Endothelial cell of umbilical vein (primary cell): Measurements from ENCODE around the gene STK38. TPM values are rescaled to one million over a fixed set of nuclear protein-coding genes. Genes with fewer than 3 reads are reported as not detected.

Experiments
- BruUV-seq: library from RNA; stranded (reverse); fragments of 400-500 nt; replicated peaks from 2 replicates; lab custom pipeline; 2021; lab: Mats Ljungman, UMichigan
- CTCF ChIA-PET: fragments of 300-600, 350-600 bp; sonication (Branson Sonifier 250); formaldehyde crosslinking; loops from one replicate; lab custom pipeline; 2021; ENCODE audit warnings: antibody characterized with exemption, inconsistent platforms; lab: Charles Lee
- POLR2A ChIA-PET: fragments of 300-600, 350-600 bp; sonication (Branson Sonifier 250); formaldehyde crosslinking; loops from one replicate; lab custom pipeline; 2021; ENCODE audit warnings: antibody characterized with exemption, inconsistent platforms; lab: Charles Lee
- DNase-seq: peaks from one replicate; pipeline ENCODE4 v3.0.0-alpha.2; 2011; ENCODE audit warnings: low read depth, low spot score
- FAIRE-seq: peaks from 2 replicates; lab custom pipeline; 2011; peaks lifted over from hg19 to GRCh38; lab: Jason Lieb, UNC
- H2AFZ ChIP-seq: 2 replicates; pipeline ENCODE4 v1.6.0; 2012; ENCODE audit warnings: low read depth, low read length, control low read depth, inconsistent platforms
- H3K27ac ChIP-seq: 2 replicates; pipeline ENCODE4 v1.5.1; 2011; ENCODE audit warnings: low read depth, mild to moderate bottlenecking, control low read depth, low read length, moderate library complexity; ENCODE audit not compliant: insufficient read depth
- H3K27me3 ChIP-seq, 2 experiments: 2 replicates each; pipeline versions ENCODE4 v1.6.0 to v1.6.1; 2011; ENCODE audit warnings: low read length in 2 of 2, mixed read lengths in 1 of 2; ENCODE audit not compliant: control insufficient read depth in 2 of 2, insufficient read depth in 2 of 2
- H3K36me3 ChIP-seq, 2 experiments: 2 replicates in 1 of 2; 3 replicates in 1 of 2; pipeline ENCODE4 v1.5.1; 2011; ENCODE audit warnings: low read length in 2 of 2, mild to moderate bottlenecking in 1 of 2, moderate library complexity in 1 of 2; ENCODE audit not compliant: control insufficient read depth in 2 of 2, insufficient read depth in 2 of 2; ENCODE audit errors: extremely low read depth in 1 of 2
- H3K4me1 ChIP-seq: 3 replicates; pipeline ENCODE4 v1.5.1; 2011; ENCODE audit warnings: mild to moderate bottlenecking, low read length; ENCODE audit not compliant: control insufficient read depth, insufficient read depth; ENCODE audit errors: extremely low read depth
- H3K4me2 ChIP-seq: 2 replicates; pipeline ENCODE4 v1.6.1; 2011; ENCODE audit warnings: low read length, control low read depth, mixed read lengths; ENCODE audit not compliant: insufficient read depth
- H3K4me3 ChIP-seq, 3 experiments: fragments of 200-600 bp in 1 of 3; sonication (generic), shearing (Covaris generic) in 1 of 3; replicated peaks in 1 of 3; 2 replicates each; pipeline ENCODE4 v1.5.1; 2011 to 2016; ENCODE audit warnings: control low read depth in 3 of 3, low read length in 3 of 3, mild to moderate bottlenecking in 2 of 3, inconsistent platforms in 1 of 3, low read depth in 1 of 3, moderate library complexity in 1 of 3; ENCODE audit not compliant: insufficient read depth in 1 of 3
- H3K79me2 ChIP-seq: 2 replicates; pipeline ENCODE4 v1.6.0; 2012; ENCODE audit warnings: low read length, inconsistent platforms; ENCODE audit not compliant: control insufficient read depth, insufficient read depth
- H3K9ac ChIP-seq: replicated peaks from 2 replicates; pipeline ENCODE3; 2011; ENCODE audit warnings: low read length, control low read depth; ENCODE audit not compliant: insufficient read depth; ENCODE audit errors: extremely low read depth
- H3K9me1 ChIP-seq: replicated peaks from 3 replicates; pipeline ENCODE4 v1.6.0; 2011; ENCODE audit warnings: mild to moderate bottlenecking, low read length; ENCODE audit not compliant: control insufficient read depth, insufficient read depth; ENCODE audit errors: extremely low read depth
- H3K9me3 ChIP-seq: replicated peaks from 2 replicates; pipeline ENCODE4 v1.5.1; 2012; ENCODE audit warnings: low read length, inconsistent platforms; ENCODE audit not compliant: control insufficient read depth, insufficient read depth
- H4K20me1 ChIP-seq: replicated peaks from 2 replicates; pipeline ENCODE3; 2011; ENCODE audit warnings: mild to moderate bottlenecking, low read length; ENCODE audit not compliant: control insufficient read depth, insufficient read depth; ENCODE audit errors: extremely low read depth
- CTCF ChIP-seq, 2 donors: IDR thresholded peaks; 1 replicate in 1 of 2; 2 replicates in 1 of 2; pipeline ENCODE4 v1.5.1; 2011; ENCODE audit warnings: low read length in 2 of 2, mild to moderate bottlenecking in 2 of 2, moderate library complexity in 2 of 2, control low read depth in 1 of 2, inconsistent platforms in 1 of 2, low read depth in 1 of 2; ENCODE audit not compliant: insufficient read depth in 1 of 2; ENCODE audit errors: extremely low read depth in 1 of 2
- EZH2 ChIP-seq: IDR thresholded peaks from 2 replicates; pipeline ENCODE4 v1.6.1; 2012; ENCODE audit warnings: borderline replicate concordance, low read depth, mild to moderate bottlenecking, moderate library complexity, low read length, inconsistent platforms; ENCODE audit not compliant: severe bottlenecking
- FOS ChIP-seq: IDR thresholded peaks from 2 replicates; pipeline ENCODE4 v1.6.1; 2011; ENCODE audit warnings: mild to moderate bottlenecking, low read length, moderate library complexity, borderline replicate concordance; ENCODE audit not compliant: insufficient read depth
- GATA2 ChIP-seq: IDR thresholded peaks from 2 replicates; pipeline ENCODE4 v1.7.0; 2011; ENCODE audit warnings: low read depth, mild to moderate bottlenecking, moderate library complexity, mixed read lengths, low read length; ENCODE audit not compliant: insufficient read length, insufficient read depth
- JUN ChIP-seq: IDR thresholded peaks from 2 replicates; pipeline ENCODE4 v1.6.1; 2011; ENCODE audit warnings: borderline replicate concordance, low read depth; ENCODE audit not compliant: insufficient read length, insufficient read depth
- MAX ChIP-seq: IDR thresholded peaks from 2 replicates; pipeline ENCODE4 v1.6.1; 2011; ENCODE audit not compliant: insufficient read depth, insufficient read length
- MYC ChIP-seq: IDR thresholded peaks from one replicate; pipeline ENCODE4 v1.6.1; 2011; ENCODE audit warnings: mild to moderate bottlenecking, low read depth, low read length
- POLR2AphosphoS5 ChIP-seq: IDR thresholded peaks from 2 replicates; pipeline ENCODE4 v1.6.1; 2012; ENCODE audit warnings: low read depth, mild to moderate bottlenecking, control low read depth, low read length, moderate library complexity; ENCODE audit not compliant: insufficient read depth
- dilution Hi-C: fragments of 300-500 bp; cut with MboI; formaldehyde crosslinking; loops from one replicate; pipeline ENCODE4 v1.15.0; 2019; ENCODE audit warnings: low sequenced_read_pairs; ENCODE audit not compliant: extremely low pct_ligation_motif_present
- intact Hi-C: fragments of 100-400 bp; cut with micrococcal nuclease; formaldehyde crosslinking; loops from one replicate; pipeline ENCODE4 v1.10.0; 2022
- polyA plus RNA-seq, 4 experiments: library from polyadenylated mRNA; depleted of rRNA in 3 of 4; stranded (reverse) in 3 of 4; unstranded in 1 of 4; fragments of >200 nt; gene quantifications; 2 replicates each; pipeline versions ENCODE4 v1.2.1 to v1.2.3, GENCODE V29; 2011 to 2012; ENCODE audit warnings: missing spikeins in 1 of 4
- total RNA-seq: library from RNA; stranded (reverse); gene quantifications from 2 replicates; pipeline ENCODE4 v1.2.3, GENCODE V29; 2021

Gene STK38
- total and polyA plus RNA-seq, 2 donors (not counting 3 experiments of a cell fraction or from before 2014, with no cell fraction given) = 10.1 to 30.3 TPM

- ChIA-PET CTCF (interaction anchor here (3.3 kb wide), 1 partner anchor 8 kb away, joined by 12 read pairs; no protein-coding TSS in a partner anchor), POLR2A (no interaction called here)
- BruUV-seq = no TSS peak
- Histone ChIP-seq H3K4me1 (peaks cover 6% of the 10 kb centered on the region), H3K4me3 (no peak overlapping the region), H3K27me3 (no peaks in the 10 kb centered on the region), H3K9ac (no peak overlapping the region), H3K9me1 (no peaks in the 10 kb centered on the region), H2AFZ (no peak overlapping the region), H3K9me3 (no peaks in the 10 kb centered on the region), H4K20me1 (no peaks in the 10 kb centered on the region), H3K79me2 (peaks cover 49% of the 10 kb centered on the region), H3K27ac (no peak overlapping the region), H3K4me2 (no peak overlapping the region), H3K36me3 (peaks cover 0 to 2% of the 10 kb centered on the region in 2 experiments)
- no peak for DNase-seq
- intact Hi-C loops (no loop called here), dilution Hi-C loops (no loop called here)
- no peak for FAIRE-seq
- no peak for TF ChIP-seq GATA2
- TF ChIP-seq POLR2AphosphoS5 = no peak
- TF ChIP-seq JUN = no peak
- no peak for TF ChIP-seq MYC
- no peak for TF ChIP-seq CTCF (IDR thresholded peaks at IDR 0.05; ENCODE audit: extremely low read depth in 1 of 2, insufficient read depth in 1 of 2, low read depth in 1 of 2, low read length in 2 of 2)
- TF ChIP-seq FOS = no peak
- no peak for TF ChIP-seq EZH2
- TF ChIP-seq MAX = no peak
Measured at GRCh38 chr6:36467625-36468024, 79.7 kb downstream of the STK38 start.
